Measurements from ENCODE around the gene FBLN7.
A peak's percentile ranks its signal among the peaks of the same experiment; 100 is the strongest.

Gene FBLN7

GRCh38 chr2:112150447-112150846 lies 12.3 kb downstream of the FBLN7 start:
- FAIRE-seq: no peak
- no peak for DNase-seq (ENCODE audit: insufficient read length, low spot score)
- TF ChIP-seq TAF1 (IDR thresholded peaks at IDR 0.05; ENCODE audit: low read depth, low read length) (no peak), SPI1 (IDR thresholded peaks at IDR 0.05; ENCODE audit: low read depth, low read length) (no peak), PAX5 (IDR thresholded peaks at IDR 0.05; ENCODE audit: insufficient read depth, low read length, severe bottlenecking) (no peak), POLR2AphosphoS5 (IDR thresholded peaks at IDR 0.05; ENCODE audit: low read depth, low read length) (no peak), POLR2A (IDR thresholded peaks at IDR 0.05; ENCODE audit: low read depth, low read length) (no peak), POU2F2 (IDR thresholded peaks at IDR 0.05; ENCODE audit: low read depth, low read length) (no peak)

- DNase-seq (ENCODE audit: insufficient read length, low spot score) (no peak), FAIRE-seq (no peak)
- TF ChIP-seq PAX5 (IDR thresholded peaks at IDR 0.05; ENCODE audit: insufficient read depth, low read length, severe bottlenecking): no peak
- no peak for TF ChIP-seq POU2F2 (IDR thresholded peaks at IDR 0.05; ENCODE audit: low read depth, low read length)
- TF ChIP-seq TAF1 (IDR thresholded peaks at IDR 0.05; ENCODE audit: low read depth, low read length): no peak
- TF ChIP-seq SPI1 (IDR thresholded peaks at IDR 0.05; ENCODE audit: low read depth, low read length): no peak
- TF ChIP-seq POLR2AphosphoS5 (IDR thresholded peaks at IDR 0.05; ENCODE audit: low read depth, low read length): no peak
Measured at GRCh38 chr2:112150851-112151250, 12.7 kb downstream of the FBLN7 start.

DNA sequence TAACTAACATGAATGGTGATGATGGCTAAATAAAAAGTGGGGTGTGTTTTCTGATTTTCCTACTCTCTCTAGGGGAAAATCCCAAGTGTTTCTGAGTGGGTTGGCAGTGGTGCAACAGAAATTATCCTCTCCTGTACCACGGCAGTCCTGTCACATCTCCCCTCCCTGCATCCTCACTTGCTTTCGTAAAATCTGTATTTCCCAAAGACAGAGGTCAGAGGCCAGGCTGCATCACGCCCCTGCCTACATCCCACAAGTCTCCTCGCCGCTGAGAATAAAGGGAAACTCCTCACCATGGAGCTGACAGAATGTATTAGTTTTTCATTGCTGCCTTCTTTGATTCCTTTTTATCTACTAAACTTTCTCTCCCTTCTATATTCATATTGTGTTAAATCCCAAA lies 13.1 kb downstream of the FBLN7 start:
- DNase-seq (ENCODE audit: insufficient read length, low spot score) (no peak), FAIRE-seq (no peak)
- TF ChIP-seq PAX5 (IDR thresholded peaks at IDR 0.05; ENCODE audit: insufficient read depth, low read length, severe bottlenecking): no peak
- TF ChIP-seq POLR2A (IDR thresholded peaks at IDR 0.05; ENCODE audit: low read depth, low read length): no peak
- no peak for TF ChIP-seq SPI1 (IDR thresholded peaks at IDR 0.05; ENCODE audit: low read depth, low read length)

GRCh38 chr2:112151701-112152440 lies 13.7 kb downstream of the FBLN7 start:
- DNase-seq (ENCODE audit: insufficient read length, low spot score): no peak
- TF ChIP-seq POU2F2 (IDR thresholded peaks at IDR 0.05; ENCODE audit: low read depth, low read length) (no peak), POLR2A (IDR thresholded peaks at IDR 0.05; ENCODE audit: low read depth, low read length) (no peak), TAF1 (IDR thresholded peaks at IDR 0.05; ENCODE audit: low read depth, low read length) (no peak), PAX5 (IDR thresholded peaks at IDR 0.05; ENCODE audit: insufficient read depth, low read length, severe bottlenecking) (no peak), POLR2AphosphoS5 (IDR thresholded peaks at IDR 0.05; ENCODE audit: low read depth, low read length) (no peak), SPI1 (IDR thresholded peaks at IDR 0.05; ENCODE audit: low read depth, low read length) (no peak)
- no peak for FAIRE-seq

GRCh38 chr2:112152476-112153178 lies 14.4 kb downstream of the FBLN7 start:
- no peak for FAIRE-seq
- DNase-seq (ENCODE audit: insufficient read length, low spot score): no peak
- TF ChIP-seq POLR2AphosphoS5 (IDR thresholded peaks at IDR 0.05; ENCODE audit: low read depth, low read length) (no peak), SPI1 (IDR thresholded peaks at IDR 0.05; ENCODE audit: low read depth, low read length) (peak; percentile 79)

DNA sequence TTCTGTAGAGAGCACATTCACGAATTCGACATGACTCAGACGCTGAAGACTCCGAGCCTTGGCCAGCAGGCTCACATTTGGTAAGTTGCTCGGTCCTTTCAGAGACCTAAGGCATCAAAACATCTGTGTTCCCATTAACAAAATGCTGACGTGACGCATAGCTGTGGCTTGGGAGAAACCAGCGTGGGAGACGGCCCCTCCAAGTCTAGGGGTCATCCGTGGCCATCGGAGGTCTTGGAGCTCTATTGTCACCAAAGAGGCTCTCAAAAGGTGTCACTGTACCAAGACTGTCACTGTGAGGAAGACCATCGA lies 14.9 kb downstream of the FBLN7 start:
- DNase-seq (ENCODE audit: insufficient read length, low spot score) (no peak), FAIRE-seq (no peak)
- no peak for TF ChIP-seq SPI1 (IDR thresholded peaks at IDR 0.05; ENCODE audit: low read depth, low read length)
- no peak for TF ChIP-seq POU2F2 (IDR thresholded peaks at IDR 0.05; ENCODE audit: low read depth, low read length)
- TF ChIP-seq POLR2AphosphoS5 (IDR thresholded peaks at IDR 0.05; ENCODE audit: low read depth, low read length): no peak
- TF ChIP-seq POLR2A (IDR thresholded peaks at IDR 0.05; ENCODE audit: low read depth, low read length): no peak
- TF ChIP-seq TAF1 (IDR thresholded peaks at IDR 0.05; ENCODE audit: low read depth, low read length): no peak
- no peak for TF ChIP-seq PAX5 (IDR thresholded peaks at IDR 0.05; ENCODE audit: insufficient read depth, low read length, severe bottlenecking)

DNA sequence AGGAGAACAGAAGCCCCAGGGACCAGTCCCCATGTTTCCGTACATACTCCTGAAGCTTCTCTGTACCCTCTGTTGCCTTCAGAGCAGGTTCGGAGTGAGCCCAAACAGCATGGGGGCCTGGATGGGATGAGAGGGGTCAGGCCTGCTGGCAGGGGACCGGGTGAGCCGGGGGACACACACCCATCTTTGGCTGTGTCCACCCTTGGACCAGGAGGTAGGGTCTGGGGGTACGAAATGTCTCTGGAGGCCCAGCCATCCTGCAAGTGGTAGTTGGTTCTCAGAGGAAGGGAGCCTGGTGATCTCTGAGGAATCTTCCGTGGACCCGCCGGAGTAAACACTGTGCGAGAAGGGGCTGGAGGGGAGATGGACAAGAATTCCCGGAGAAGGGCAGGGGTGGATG lies 15.3 kb downstream of the FBLN7 start:
- no peak for FAIRE-seq
- DNase-seq (ENCODE audit: insufficient read length, low spot score): no peak
- TF ChIP-seq POLR2A (IDR thresholded peaks at IDR 0.05; ENCODE audit: low read depth, low read length) (no peak), POU2F2 (IDR thresholded peaks at IDR 0.05; ENCODE audit: low read depth, low read length) (no peak), PAX5 (IDR thresholded peaks at IDR 0.05; ENCODE audit: insufficient read depth, low read length, severe bottlenecking) (no peak), SPI1 (IDR thresholded peaks at IDR 0.05; ENCODE audit: low read depth, low read length) (no peak), TAF1 (IDR thresholded peaks at IDR 0.05; ENCODE audit: low read depth, low read length) (no peak), POLR2AphosphoS5 (IDR thresholded peaks at IDR 0.05; ENCODE audit: low read depth, low read length) (no peak)

DNA sequence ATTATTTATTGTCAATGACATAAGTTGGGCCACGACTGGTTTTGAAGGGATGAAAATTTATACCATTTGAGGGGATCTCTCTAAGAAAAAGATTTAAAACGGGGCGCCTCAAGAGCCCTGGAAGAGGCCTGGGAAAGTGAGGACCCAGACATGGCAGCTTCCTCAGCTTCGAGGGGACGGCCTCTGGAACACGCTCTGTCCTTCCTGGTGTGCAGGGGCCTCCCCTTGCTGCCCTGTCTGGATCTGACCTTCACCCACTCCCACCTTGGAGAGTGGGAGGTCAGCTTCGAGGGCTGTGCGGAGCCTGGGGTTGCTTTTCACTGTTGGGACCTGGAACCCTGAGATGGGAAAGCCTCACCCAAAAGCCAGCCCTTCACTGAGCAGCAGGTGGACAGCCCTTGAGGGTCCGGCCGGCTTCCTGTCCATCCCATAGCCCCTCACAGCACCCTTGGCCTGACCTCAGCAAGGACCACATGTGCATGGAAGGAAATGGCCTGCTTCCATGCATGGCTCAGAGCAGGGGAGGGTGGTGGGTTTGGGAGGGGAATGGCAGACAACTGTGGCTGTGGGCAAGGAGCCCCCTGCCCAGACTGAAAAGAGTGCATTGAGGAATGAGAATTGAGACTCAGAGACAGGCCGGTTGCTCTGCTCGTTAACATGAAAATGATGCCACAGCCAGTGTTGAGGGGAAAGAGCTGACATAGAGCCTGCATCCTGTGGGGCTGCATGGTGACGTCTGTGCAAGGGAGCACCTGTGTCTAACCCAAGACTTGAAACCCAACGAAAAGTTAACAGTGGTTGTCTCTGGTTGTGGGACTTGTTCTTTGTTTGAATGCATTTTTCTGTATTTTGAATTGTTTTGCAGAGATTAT lies 16.3 kb downstream of the FBLN7 start:
- TF ChIP-seq POLR2A (IDR thresholded peaks at IDR 0.05; ENCODE audit: low read depth, low read length): no peak
- TF ChIP-seq POLR2AphosphoS5 (IDR thresholded peaks at IDR 0.05; ENCODE audit: low read depth, low read length): no peak
- no peak for TF ChIP-seq SPI1 (IDR thresholded peaks at IDR 0.05; ENCODE audit: low read depth, low read length)
- TF ChIP-seq PAX5 (IDR thresholded peaks at IDR 0.05; ENCODE audit: insufficient read depth, low read length, severe bottlenecking): no peak
- no peak for TF ChIP-seq TAF1 (IDR thresholded peaks at IDR 0.05; ENCODE audit: low read depth, low read length)
- TF ChIP-seq POU2F2 (IDR thresholded peaks at IDR 0.05; ENCODE audit: low read depth, low read length): no peak

DNA sequence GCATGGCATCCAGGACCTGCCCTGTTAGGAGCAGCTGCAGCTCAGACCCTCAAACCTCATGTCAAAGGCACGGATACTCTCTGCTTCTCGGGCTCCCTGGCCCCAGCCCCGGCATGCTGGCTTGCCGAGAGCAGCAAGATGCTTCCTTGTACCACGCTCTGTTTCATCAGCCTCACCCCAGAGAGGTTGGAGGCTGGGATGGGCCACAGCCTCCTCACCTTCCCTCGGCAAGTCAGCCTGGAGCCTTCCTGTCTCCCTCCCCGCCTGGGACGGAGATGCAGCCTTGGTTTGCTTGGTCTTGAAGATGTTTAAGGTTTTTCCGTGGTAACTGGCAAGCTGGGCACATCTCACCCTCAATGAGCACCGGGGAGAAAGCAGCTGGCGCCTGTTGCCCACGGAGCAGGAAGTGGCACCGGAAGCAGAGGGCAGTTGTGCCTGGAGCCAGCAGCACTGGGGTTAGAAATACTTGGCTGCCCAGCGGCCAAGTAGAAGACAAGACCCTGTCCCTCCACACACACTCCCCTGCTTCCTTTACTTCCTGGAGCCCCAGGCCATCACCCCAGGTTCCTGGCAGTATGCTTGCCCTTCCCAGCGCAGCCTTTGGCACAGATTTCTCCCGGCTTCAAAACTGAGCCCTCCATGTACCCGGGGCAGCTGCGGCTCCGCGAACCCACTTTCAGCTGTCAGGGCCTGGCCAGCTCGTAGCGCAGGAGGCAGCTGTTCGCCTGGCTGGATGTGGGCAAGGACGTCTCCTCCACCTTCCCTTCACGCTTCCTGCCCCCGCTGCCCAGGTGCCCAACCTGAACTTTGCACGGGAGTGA lies 17.4 kb downstream of the FBLN7 start:
- peak; percentile 90 for FAIRE-seq
- TF ChIP-seq TAF1 (IDR thresholded peaks at IDR 0.05; ENCODE audit: low read depth, low read length) (no peak), POLR2AphosphoS5 (IDR thresholded peaks at IDR 0.05; ENCODE audit: low read depth, low read length) (no peak), POU2F2 (IDR thresholded peaks at IDR 0.05; ENCODE audit: low read depth, low read length) (no peak), POLR2A (IDR thresholded peaks at IDR 0.05; ENCODE audit: low read depth, low read length) (no peak), PAX5 (IDR thresholded peaks at IDR 0.05; ENCODE audit: insufficient read depth, low read length, severe bottlenecking) (no peak), SPI1 (IDR thresholded peaks at IDR 0.05; ENCODE audit: low read depth, low read length) (no peak)
- no peak for DNase-seq (ENCODE audit: insufficient read length, low spot score)

More for the DNA sequence above, 16.3 kb downstream of the FBLN7 start:
- no peak for DNase-seq (ENCODE audit: insufficient read length, low spot score)
- FAIRE-seq: peak; percentile 71

Data from GM12891 (cell line).